AG08396 (cell line): ENCODE data around the gene TMEM45A.

Experiments used
- DNase-seq: peaks from one replicate; pipeline ENCODE4 v3.0.0; 2012; ENCODE audit warnings: low spot score, mixed read lengths

Gene TMEM45A

DNA sequence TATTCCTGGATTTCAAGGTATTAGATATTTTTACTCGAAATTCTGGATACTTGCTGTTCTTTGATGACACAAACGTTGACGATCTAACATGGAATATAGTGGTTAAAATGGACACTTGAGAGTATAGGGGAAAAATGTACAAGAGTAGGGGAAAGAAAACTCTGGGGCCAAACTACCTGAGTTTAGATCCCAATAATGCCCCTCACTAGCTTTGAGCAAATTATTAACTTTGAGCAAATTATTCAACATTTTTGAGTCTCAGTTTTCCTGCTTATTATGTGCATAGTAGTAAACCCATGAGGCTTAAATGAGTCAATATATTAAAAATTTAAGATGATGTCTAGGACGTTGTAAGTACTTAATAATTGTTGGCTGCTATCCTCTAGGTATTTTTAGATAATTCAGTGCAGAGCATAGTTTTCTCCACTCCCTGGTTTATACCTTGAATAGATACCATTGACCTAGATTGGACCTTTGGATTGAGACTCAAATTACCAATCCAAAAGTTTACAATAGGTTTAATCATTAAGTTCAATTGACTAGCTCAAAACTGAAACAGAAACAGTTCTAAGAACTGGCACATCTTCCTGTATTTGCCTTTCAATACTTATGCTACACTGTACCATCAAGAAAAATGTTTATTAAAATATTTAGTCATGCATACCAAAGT, 121.4 kb downstream of the TMEM45A start:
- no peak for DNase-seq

GRCh38 chr3:100614941-100615340, 122.5 kb downstream of the TMEM45A start:
- DNase-seq = no peak

DNA sequence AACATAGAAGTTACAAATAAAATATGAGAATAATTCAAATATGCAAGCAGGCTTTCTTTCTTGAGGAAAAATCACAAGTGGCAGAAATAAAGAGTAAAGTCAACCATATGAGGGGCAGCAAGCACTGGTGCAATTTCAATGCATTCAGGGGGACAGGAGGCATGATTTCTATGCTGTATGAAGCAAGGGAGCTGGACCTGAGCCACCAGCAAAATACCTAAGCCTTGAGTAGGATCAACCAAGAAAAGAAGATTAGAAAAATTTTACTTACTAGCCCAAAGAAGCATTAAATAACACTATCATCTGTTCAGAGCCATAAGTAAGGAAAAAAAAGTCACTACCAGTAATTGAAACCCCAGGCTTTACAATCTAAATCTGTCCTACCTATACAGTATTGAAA, 123.3 kb downstream of the TMEM45A start:
- DNase-seq = no peak

GRCh38 chr3:100621251-100621650, 128.8 kb downstream of the TMEM45A start:
- DNase-seq = no peak
